Stimulated activated CD4-positive, alpha-beta T cell treated with anti-CD3 and anti-CD28 coated beads, Interleukin-1b, Interleukin-23, amount 100 ng/mL, for 1 hour (primary cell): ENCODE measurements around the gene GPATCH2L.

Experiments used
- DNase-seq, 2 donors: peaks; one replicate each; pipeline ENCODE4 v3.0.0-alpha.2; 2020; ENCODE audit warnings: low read depth in 2 of 2

GPATCH2L gene

DNA sequence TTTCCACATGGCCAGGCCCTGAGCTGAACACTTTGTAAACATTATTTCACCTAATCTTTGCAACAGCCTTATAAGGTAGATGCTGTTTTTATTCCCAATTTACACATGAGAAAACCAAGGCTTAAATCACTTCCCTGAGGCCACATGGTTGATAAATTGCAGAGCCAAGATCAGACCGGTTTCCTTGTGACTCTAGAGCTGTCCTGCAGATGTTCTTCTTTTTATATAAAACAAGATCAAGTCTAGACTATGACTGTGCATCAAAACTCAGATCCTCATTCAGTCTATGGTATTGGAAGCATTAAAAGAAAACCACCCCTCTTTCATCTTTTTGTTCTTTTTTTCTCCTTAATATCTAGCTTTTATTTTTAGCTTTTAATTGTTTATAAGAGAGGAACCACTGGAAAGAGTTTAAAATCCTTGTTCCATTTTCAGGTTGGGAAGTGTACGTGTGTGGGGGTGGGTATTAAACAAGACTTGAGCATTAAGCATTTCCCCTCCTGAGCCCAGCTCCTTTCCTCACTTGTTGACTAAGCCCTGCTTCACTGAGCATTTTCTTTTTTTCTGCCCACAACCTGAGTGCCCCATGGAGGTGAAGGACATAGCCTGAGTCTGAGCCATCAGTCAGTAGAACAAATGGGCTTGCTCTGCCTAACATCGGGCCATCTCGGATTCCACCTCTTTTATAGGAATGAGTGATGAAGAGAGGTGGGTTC lies 45.4 kb downstream of the GPATCH2L start:
- DNase-seq: no peak

DNA sequence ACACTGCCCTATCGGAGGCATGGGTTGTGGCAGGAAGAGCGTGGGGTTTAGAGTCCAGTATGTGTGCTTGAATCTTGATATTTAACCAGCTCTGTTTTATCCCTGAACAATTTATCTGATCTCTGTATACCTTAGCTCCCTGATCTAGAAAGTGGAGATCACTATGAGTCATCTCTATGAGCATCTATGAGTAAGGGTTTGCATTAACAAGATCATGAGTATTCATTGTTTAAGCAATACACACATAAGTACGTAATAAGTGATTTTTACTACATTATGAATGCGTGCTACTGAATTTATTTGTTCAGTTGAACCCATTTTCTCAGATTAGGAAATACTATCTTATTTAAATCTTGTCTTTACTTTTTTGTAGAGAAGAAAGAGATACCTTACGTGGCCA lies 49.4 kb downstream of the GPATCH2L start:
- DNase-seq: no peak

DNA sequence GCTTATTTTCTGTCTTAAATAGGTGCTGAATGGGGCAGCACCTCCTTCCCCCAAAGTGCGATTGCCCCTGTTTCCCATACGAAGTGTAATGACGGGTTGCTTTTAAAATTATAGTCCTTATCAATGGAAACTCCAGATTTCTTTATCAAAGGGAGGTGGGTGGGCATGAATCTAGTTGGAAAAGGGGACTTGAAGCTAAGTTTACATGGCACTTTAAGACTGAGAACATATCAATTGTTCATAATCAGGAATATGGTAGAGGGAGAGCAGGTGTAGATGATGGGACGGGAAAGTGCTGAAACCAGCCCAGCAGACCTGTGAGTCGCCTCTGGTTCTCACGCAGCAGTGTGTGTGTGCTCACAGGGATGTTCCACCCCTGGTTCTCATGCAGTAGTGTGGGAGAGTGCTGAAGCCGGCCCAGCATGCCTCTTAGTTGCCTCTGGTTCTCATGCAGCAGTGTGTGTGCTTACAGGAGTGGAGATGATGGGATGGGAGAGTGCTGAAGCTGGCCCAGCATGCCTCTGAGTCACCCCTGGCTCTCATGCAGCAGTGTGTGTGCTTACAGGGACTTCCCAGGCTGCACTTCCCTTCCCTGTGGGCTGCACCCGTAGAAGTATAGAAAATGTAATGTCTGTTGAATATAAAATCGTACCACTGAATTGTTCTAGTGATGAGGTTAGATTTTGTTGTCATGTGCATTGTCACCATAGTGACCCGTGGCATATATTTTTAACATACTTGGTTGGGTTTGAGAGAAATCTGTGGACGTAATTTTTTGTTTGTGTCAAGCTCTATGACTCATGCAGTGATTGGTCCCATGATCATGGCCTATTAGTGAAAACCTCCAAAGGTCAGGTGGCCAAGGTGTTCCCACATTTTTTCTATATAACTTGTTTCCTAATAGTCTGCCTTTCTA lies 51.6 kb downstream of the GPATCH2L start:
- DNase-seq: no peak

DNA sequence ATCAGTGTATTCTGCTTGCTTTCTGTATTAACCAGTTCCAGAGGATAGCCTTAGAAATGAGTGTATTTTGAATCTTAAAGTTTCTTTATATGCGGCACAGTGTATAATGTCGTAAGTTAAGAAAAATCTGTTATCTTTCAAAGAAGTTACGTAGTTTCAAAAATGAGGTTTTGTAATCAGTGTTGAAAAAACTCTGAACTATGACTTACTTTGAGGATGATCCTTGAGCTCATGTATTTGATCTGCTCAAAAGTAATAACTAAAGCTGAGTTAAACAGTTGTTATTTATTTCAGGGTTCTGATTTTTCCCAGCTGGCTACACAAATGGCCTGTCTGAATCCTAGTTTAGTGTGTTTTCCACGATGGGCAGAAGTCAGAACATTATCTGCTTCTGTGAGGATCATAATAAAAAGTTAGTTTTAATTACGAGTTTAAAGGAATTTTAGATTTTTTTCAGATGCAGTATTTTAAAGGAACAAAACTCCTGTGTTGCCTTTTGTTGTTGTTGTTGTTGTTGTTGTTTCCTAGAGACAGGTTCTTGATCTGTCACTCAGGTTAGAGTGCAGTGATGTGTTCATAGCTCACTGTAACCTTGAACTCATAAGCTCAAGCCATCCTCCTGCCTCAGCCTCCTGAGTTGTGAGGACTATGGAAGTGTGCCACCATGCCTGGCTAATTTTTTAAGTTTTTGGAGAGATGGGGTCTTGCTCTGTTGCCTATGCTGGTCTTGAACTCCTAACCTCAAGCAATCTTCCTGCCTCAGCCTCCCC lies 52.9 kb downstream of the GPATCH2L start:
- no peak for DNase-seq

DNA sequence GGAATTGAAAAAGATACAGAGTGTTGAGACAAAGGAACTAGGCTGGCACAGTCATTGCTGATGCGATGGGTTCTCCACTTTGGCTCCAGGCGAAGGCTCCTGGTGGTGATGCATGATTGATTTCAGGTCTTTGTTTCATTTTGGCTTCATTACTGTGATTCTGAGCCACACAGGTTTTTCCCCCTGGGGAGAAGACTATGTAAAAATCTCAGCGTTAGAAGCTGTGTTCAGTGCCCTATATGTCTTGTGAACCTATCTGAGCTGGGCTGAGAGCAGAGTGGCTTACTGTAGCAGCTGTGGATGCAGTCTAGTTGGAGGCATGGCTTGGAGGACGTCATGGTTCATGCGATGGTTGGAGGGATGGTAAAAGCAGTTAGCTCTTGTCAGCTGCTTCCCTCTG lies 54.0 kb downstream of the GPATCH2L start:
- DNase-seq: no peak

DNA sequence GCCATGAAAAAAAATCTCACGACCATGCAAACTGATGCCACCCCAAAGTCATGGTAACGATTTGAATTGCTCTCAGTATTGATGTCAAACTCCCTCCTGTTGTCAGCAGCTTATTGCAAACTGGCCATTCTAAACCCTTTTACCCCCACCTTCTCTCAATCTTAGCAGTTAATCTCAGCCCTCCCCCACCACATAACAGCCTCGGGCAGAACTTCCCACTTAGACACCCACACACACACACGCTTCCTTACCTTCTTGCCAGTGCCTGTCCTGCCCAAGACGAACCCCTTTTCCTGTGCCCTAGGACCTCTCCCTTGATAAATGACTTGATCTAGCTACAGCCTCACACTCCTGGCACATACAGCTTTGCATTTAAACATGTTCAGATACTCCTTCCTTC lies 56.6 kb downstream of the GPATCH2L start:
- DNase-seq: no peak

DNA sequence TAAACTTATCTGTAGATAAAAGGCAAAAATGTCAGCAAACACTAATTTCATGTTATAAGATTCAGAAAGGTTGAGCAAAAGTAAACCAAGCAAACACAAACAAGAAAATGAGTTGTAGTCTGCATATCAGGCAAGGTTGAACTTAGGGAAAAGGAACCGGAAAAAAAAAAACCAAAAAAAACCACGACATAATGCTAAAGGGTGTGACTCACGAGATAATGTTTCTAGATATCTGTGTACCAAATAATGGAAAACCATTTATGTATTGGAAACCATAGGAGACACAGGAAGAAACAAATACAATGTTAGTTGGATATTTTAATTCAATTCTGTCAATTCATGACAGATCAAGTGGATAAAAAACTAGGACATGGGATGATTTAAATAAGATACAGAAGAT lies 60.5 kb downstream of the GPATCH2L start:
- DNase-seq: no peak

DNA sequence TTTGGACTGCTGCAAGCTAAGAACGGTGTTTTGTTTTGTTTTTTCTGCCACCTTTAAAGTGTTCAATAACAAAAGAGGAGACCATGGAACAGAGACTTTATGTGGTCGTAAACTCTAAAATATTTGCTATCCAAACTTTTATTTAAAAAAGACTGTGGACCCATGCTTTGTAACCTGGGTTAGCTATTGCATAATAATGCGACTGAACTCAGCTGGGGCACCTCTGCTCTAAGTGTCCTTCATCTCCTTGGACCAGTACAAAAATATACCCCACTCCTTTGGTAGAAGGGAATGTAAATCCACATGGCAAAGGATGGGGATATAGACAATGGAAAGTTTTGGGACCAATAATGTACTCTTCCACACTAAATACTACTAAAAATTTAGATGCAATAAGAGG lies 65.5 kb downstream of the GPATCH2L start:
- no peak for DNase-seq

DNA sequence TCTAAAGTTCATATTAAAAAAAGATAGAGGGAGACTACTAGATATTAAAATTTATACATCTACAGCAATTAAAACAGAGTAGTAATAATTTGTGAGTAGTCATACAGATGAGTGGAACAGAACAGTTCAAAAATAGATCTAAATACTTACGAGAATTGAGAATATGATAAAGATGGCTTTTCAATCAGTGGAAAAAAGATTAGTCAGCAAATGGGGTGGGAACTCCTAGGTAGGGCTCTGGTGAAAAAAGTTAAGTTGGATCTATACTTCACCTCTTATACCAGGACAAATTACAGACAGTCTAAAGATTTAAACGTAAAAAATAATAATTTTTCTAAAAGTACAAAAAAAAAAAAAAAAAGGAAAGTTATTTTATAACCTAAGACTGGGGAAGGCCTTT lies 66.9 kb downstream of the GPATCH2L start:
- no peak for DNase-seq

DNA sequence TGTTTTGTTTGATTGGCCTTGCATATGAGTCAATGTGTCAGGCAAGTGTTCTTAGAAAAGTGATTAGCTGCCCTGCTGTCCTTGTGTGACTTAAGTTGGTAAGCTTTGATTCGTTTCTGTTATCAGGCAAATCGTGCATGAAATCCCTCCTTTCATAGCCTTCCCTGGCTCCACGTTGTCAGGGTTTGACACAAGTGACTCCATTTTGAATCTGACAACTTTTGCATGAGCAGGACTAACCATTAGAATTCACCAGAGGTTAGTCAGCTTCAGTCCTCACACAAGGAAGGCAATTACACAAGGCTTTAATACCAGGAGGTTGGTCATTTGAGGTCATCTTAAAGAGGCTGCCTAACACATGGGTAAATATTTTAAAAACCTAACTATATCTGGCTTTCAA lies 68.2 kb downstream of the GPATCH2L start:
- no peak for DNase-seq

DNA sequence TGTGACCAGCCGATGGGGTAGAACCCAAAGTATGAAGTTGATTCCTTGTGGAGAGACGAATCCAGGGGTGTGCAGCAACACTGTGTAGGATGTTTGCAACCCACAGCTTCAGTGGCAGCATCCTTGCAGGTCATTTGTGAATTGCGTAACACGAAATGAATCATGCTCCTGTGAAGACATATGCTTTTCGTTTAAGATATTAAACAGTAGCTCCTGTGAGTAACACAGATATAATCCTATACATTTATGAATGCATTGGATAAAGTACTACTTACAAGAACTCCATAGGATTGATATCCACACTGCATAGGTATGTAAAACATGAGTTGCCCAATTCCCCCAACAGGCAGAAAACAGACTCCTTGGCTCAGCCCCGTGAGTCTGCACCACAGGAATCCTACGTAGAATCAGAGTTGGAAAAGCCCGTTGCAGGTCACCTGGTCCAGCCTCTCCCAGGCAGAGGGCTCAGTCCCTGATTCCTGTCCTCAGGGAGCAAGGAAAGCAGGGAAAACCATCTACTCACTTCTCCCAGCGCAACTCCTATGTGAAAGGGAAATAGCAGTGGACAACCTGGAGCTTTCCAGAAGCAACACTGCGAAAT lies 75.8 kb downstream of the GPATCH2L start:
- no peak for DNase-seq

DNA sequence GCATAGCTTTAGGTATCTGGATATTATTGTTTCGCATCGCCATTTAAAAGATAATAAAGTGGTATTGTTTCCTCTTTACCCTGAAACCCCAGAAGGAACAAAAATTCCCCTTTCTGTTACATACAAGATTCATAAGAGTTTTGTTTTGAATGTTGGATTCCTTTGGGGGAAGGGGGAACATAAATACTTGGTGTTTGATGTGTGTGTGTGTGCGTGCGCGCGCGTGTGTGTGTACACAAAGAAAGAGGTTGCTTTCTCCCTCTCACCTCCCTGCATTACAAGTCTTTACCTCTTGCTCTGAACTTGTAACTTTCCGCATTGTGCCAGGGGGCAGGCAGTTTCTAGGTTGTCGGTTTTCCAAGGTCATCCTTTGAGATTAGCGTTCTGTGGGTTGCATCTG lies 76.4 kb downstream of the GPATCH2L start:
- DNase-seq: no peak

DNA sequence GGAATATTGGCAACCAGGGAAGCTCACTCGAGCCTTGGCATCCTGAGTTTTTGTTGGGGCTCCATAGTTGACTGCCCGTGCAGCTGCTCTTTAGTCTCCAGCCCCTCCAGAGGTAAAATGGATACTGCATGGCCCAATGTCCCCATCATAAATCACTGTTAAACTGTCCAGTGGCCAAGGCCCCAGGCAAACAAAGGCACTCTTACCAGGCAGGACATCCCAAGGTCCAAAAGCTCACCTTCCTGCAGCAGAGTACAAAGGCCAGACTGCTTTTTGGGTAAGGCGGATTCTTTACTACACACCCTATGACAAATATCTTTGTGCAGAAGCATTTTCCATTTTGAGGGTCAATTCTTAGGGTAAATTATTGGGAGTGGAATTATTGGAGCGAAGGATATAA lies 81.1 kb downstream of the GPATCH2L start:
- no peak for DNase-seq

DNA sequence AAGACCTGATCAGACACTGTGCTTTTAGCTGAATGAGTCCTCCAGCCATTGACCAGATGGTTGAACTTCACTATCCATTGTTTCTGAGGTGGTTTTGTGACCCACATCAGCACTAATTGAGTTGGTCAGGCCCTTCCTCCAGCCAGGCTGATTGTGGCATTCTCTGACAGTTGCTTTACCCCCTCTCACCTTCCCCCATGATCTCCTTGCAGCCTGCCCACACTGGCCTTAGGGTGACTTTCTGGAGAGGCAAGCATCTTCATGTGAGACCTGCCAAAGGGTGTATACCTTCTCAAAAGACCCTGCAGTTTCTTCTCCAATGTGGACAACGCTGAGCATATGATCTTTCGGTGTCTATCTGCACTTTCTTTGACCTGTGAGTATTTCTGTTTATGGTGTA lies 83.9 kb downstream of the GPATCH2L start:
- DNase-seq: no peak

DNA sequence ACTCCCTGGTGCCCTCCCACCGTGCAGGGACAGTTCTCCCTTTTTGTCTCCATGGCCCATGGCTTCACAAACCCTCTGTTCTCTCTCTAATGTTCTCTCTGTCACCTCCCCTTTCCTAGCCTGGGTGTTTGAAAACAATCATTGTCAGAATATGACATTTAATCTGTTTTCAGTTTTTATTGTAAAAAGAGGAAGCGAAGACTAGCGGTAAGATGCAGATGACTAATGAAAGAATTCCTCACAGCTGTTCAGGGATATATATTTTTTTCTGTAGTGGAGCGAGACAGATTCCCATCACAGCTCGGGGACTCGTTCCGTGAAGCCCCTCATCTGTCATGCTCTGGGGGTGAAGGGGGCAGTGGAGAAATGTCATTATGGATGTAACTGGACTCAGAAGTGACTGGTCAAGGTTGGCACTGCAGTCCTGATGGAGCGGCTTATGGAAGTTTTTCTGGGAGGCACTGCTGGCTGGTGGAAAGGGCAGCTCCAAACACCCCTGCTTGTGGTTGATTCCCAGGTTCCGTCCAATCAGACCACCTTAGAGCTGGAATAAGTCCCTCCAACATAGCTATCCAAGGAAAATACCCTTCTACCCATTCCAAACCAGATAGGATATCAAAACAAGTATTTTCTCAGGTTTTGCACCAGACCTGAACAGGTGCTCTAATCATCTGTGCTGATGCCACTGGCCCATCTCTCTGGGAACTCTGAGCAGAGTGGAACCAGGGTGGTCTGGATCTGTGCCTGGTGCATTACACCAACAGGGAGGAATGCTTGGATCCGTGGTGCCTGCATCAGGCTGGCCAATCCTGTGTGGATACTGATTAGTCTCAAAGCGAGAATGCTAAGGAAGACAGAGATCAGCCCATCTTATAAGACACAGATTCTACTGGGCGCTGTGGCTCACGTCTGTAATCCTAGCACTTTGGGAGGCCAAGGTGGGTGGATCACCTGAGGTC lies 84.7 kb downstream of the GPATCH2L start:
- no peak for DNase-seq

DNA sequence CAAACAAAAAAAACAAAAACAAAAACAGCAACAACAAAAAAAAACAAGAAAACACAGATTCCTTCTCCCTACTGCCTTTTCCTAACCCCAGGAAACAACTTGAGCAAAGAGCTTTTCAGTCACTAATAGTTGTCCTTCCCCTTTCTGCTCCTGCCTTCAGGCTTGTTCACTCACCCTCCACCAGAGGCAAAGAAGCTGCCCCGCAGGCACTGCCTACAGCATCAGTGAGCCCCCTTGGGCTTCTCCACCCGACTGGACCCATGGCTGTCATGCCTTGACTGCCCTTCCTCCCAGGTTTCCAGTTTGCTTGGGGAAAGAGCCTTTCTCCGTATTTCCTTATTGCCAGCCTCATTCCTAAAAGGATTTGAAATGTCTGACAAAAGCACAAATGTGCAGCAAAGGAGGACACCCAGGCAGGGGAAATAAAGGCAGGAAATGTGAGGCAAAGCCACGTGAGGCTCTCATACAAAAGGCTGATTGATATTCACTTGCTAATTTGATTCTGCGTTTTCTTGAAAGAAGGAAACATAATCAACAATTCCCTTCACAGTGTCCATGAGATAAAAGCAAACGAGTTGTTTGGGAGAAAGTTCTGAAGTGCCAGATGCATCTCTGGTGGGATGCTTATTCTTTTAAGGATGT lies 85.7 kb downstream of the GPATCH2L start:
- no peak for DNase-seq

DNA sequence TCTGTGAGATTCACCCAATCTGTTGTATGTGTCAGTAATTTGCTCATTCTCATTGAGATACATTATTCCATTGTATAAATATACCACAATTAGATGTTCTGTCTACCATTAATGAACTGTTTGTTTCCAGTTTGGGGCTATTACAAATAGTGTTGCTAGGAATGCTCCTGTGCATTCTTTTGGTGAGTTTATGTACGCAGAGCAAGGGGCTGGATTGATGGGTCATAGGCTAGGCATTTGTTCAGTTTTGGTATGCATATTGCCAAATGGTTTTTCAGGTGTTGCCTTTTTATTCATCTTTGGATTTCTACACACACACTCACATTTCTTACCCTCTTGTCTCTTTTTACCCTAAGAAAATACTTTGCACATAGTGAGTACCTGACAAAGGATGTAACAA lies 93.4 kb downstream of the GPATCH2L start:
- no peak for DNase-seq

DNA sequence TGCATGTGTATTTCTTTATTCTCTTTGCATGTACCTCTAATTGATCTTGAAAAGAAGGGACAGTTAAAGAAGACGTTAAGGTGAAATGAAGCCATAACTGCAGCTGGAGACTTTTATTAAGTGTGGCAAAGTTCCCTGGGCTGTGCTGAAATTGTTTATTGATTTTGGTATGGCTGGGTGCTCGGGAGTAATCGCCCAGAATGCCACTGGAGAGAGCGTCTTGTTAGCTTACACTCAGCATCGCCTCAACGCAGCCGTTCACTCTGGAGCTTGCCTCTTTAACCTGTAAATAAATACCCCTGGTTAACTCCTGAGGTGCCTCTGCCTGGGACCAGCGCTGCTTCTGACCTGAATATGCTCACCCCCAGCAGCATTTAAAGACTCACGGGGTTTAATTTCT lies 98.6 kb downstream of the GPATCH2L start:
- DNase-seq: no peak

DNA sequence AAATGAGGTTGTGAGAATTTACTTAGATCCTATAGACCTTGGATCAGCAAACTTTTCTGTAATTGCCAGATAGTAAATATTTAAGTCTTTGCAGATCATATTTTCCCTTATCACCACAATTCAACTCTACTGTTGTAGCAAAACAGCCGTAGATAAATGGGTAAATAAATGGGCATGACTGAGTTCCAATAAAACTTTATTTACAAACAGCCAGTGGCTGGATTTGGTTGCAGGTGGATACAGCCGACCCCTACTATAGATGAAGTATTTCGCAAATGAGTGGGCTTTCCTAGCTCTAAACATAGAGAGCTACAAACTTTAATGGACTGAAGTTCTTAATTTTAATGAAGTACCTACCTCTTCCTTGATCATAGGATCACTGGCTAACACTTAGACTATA lies 100.7 kb downstream of the GPATCH2L start:
- DNase-seq: no peak

DNA sequence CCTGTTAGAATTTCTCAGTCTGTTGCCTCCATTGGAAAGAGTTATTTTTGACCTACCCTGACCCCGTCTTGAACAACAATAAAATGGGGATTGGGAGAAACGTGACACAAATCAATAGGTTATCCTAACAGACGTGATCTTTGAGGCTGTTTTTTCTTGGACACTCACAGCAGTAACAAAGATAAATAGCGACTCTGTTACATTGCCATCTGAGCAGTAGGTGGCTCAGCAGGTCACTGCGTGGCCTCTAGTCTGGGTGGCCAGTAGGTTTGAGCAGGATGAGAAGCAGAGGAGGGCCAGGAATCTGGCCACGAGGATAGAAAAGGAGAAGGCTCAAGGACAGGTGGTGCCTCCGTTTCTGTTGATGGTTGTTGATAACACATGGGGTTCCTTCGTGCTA lies 101.4 kb downstream of the GPATCH2L start:
- no peak for DNase-seq
